ENCODE data around the gene TMC8. TPM values are rescaled to one million over a fixed set of nuclear protein-coding genes. Genes with fewer than 3 reads are reported as not detected.

TMC8 gene
- total and polyA plus RNA-seq, 2 experiments from 2014 or later, result 1.2 to 1.3 TPM

DNA sequence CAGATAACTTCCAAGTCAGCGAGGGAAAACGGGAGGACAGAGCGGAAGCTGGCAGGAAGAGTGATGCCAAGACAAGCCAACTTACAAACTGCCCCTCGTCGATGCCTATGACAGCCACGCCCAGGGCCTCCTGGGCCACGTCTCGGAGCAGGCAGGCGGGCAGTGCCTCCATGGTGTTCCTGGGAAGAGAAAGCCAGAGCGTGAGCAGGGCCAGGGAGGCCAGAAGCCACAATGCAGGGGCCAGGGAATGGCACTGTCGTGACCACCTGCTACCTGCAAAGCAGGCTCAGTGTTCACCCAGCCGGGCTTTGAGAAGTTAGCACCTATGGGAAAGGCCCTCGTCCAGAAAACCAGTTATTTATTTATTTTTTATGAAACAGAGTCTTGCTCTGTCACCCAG is 51.9 kb downstream of the TMC8 start (continued):
- TF ChIP-seq CREB1 (CRISPR knock-in tag; IDR thresholded peaks at IDR 0.05; ENCODE audit: low read depth) (no peak), EZH2phosphoT487 (IDR thresholded peaks at IDR 0.05; ENCODE audit: unreplicated experiment) (no peak)
- TF ChIP-seq, protein P1, sequence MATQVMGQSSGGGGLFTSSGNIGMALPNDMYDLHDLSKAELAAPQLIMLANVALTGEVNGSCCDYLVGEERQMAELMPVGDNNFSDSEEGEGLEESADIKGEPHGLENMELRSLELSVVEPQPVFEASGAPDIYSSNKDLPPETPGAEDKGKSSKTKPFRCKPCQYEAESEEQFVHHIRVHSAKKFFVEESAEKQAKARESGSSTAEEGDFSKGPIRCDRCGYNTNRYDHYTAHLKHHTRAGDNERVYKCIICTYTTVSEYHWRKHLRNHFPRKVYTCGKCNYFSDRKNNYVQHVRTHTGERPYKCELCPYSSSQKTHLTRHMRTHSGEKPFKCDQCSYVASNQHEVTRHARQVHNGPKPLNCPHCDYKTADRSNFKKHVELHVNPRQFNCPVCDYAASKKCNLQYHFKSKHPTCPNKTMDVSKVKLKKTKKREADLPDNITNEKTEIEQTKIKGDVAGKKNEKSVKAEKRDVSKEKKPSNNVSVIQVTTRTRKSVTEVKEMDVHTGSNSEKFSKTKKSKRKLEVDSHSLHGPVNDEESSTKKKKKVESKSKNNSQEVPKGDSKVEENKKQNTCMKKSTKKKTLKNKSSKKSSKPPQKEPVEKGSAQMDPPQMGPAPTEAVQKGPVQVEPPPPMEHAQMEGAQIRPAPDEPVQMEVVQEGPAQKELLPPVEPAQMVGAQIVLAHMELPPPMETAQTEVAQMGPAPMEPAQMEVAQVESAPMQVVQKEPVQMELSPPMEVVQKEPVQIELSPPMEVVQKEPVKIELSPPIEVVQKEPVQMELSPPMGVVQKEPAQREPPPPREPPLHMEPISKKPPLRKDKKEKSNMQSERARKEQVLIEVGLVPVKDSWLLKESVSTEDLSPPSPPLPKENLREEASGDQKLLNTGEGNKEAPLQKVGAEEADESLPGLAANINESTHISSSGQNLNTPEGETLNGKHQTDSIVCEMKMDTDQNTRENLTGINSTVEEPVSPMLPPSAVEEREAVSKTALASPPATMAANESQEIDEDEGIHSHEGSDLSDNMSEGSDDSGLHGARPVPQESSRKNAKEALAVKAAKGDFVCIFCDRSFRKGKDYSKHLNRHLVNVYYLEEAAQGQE (IDR thresholded peaks at IDR 0.05; ENCODE audit: unreplicated experiment), result no peak
- TF ChIP-seq, protein P2, sequence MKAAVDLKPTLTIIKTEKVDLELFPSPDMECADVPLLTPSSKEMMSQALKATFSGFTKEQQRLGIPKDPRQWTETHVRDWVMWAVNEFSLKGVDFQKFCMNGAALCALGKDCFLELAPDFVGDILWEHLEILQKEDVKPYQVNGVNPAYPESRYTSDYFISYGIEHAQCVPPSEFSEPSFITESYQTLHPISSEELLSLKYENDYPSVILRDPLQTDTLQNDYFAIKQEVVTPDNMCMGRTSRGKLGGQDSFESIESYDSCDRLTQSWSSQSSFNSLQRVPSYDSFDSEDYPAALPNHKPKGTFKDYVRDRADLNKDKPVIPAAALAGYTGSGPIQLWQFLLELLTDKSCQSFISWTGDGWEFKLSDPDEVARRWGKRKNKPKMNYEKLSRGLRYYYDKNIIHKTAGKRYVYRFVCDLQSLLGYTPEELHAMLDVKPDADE (IDR thresholded peaks at IDR 0.05), result no peak
- TF ChIP-seq, protein P3, sequence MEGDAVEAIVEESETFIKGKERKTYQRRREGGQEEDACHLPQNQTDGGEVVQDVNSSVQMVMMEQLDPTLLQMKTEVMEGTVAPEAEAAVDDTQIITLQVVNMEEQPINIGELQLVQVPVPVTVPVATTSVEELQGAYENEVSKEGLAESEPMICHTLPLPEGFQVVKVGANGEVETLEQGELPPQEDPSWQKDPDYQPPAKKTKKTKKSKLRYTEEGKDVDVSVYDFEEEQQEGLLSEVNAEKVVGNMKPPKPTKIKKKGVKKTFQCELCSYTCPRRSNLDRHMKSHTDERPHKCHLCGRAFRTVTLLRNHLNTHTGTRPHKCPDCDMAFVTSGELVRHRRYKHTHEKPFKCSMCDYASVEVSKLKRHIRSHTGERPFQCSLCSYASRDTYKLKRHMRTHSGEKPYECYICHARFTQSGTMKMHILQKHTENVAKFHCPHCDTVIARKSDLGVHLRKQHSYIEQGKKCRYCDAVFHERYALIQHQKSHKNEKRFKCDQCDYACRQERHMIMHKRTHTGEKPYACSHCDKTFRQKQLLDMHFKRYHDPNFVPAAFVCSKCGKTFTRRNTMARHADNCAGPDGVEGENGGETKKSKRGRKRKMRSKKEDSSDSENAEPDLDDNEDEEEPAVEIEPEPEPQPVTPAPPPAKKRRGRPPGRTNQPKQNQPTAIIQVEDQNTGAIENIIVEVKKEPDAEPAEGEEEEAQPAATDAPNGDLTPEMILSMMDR (conservative IDR thresholded peaks at IDR 0.05; ENCODE audit: low read depth in 2 of 2), result no peak

DNA sequence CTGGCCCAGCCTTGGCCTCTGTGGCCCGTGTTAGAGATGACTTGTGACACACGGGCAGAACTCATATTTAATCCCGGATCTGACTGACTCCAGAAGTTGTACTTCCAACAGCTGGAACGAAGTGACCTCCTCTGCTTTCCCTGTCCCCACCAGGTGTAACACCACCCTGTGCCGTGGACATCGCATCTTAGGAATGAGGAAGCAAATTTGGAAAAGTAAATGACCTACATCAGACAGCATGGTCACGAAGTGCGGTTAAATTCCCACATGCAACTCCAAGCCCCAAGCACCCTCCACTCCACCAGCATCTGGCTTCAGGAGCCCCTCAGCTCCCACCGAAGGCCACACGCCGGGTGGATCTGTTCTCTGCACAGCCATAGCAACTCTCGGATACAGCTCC is 53.3 kb downstream of the TMC8 start:
- peaks cover 42% of the 10 kb centered on the region for H3K36me3 ChIP-seq (ENCODE audit: insufficient read depth)
- TF ChIP-seq NANOG (IDR thresholded peaks at IDR 0.05; ENCODE audit: borderline replicate concordance) (no peak), ZNF331 (CRISPR knock-in tag; IDR thresholded peaks at IDR 0.05; ENCODE audit: low read depth) (no peak), EZH2phosphoT487 (IDR thresholded peaks at IDR 0.05; ENCODE audit: unreplicated experiment) (no peak), ZNF114 (CRISPR knock-in tag; IDR thresholded peaks at IDR 0.05) (no peak), POLR2AphosphoS5 (IDR thresholded peaks at IDR 0.05; ENCODE audit: low read depth) (no peak), CREB1 (CRISPR knock-in tag; IDR thresholded peaks at IDR 0.05; ENCODE audit: low read depth) (no peak)
- TF ChIP-seq, protein P4, sequence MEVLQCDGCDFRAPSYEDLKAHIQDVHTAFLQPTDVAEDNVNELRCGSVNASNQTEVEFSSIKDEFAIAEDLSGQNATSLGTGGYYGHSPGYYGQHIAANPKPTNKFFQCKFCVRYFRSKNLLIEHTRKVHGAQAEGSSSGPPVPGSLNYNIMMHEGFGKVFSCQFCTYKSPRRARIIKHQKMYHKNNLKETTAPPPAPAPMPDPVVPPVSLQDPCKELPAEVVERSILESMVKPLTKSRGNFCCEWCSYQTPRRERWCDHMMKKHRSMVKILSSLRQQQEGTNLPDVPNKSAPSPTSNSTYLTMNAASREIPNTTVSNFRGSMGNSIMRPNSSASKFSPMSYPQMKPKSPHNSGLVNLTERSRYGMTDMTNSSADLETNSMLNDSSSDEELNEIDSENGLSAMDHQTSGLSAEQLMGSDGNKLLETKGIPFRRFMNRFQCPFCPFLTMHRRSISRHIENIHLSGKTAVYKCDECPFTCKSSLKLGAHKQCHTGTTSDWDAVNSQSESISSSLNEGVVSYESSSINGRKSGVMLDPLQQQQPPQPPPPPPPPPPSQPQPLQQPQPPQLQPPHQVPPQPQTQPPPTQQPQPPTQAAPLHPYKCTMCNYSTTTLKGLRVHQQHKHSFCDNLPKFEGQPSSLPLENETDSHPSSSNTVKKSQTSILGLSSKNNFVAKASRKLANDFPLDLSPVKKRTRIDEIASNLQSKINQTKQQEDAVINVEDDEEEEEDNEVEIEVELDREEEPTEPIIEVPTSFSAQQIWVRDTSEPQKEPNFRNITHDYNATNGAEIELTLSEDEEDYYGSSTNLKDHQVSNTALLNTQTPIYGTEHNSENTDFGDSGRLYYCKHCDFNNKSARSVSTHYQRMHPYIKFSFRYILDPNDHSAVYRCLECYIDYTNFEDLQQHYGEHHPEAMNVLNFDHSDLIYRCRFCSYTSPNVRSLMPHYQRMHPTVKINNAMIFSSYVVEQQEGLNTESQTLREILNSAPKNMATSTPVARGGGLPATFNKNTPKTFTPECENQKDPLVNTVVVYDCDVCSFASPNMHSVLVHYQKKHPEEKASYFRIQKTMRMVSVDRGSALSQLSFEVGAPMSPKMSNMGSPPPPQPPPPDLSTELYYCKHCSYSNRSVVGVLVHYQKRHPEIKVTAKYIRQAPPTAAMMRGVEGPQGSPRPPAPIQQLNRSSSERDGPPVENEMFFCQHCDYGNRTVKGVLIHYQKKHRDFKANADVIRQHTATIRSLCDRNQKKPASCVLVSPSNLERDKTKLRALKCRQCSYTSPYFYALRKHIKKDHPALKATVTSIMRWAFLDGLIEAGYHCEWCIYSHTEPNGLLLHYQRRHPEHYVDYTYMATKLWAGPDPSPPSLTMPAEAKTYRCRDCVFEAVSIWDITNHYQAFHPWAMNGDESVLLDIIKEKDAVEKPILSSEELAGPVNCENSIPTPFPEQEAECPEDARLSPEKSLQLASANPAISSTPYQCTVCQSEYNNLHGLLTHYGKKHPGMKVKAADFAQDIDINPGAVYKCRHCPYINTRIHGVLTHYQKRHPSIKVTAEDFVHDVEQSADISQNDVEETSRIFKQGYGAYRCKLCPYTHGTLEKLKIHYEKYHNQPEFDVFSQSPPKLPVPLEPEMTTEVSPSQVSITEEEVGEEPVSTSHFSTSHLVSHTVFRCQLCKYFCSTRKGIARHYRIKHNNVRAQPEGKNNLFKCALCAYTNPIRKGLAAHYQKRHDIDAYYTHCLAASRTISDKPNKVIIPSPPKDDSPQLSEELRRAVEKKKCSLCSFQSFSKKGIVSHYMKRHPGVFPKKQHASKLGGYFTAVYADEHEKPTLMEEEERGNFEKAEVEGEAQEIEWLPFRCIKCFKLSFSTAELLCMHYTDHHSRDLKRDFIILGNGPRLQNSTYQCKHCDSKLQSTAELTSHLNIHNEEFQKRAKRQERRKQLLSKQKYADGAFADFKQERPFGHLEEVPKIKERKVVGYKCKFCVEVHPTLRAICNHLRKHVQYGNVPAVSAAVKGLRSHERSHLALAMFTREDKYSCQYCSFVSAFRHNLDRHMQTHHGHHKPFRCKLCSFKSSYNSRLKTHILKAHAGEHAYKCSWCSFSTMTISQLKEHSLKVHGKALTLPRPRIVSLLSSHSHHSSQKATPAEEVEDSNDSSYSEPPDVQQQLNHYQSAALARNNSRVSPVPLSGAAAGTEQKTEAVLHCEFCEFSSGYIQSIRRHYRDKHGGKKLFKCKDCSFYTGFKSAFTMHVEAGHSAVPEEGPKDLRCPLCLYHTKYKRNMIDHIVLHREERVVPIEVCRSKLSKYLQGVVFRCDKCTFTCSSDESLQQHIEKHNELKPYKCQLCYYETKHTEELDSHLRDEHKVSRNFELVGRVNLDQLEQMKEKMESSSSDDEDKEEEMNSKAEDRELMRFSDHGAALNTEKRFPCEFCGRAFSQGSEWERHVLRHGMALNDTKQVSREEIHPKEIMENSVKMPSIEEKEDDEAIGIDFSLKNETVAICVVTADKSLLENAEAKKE (CRISPR knock-in tag; IDR thresholded peaks at IDR 0.05), result no peak
- TF ChIP-seq, protein P2 (IDR thresholded peaks at IDR 0.05), result no peak

More for the DNA sequence above, 53.3 kb downstream of the TMC8 start:
- Mint-ChIP-seq H3K9me3 (no peaks in the 10 kb centered on the region; the same call in 2 of the 3 replicates), H3K4me3 (peak overlapping the region; percentile 43; the same call in 1 of the 3 replicates), H3K27me3 (ENCODE audit: insufficient read depth, low read depth, poor library complexity) (peaks cover 4% of the 10 kb centered on the region), H3K36me3 (ENCODE audit: low read depth) (peaks cover 61% of the 10 kb centered on the region), H3K4me1 (peaks cover 15% of the 10 kb centered on the region), H3K27ac (no peak overlapping the region)
- H3F3A ChIP-seq (replicated peaks; ENCODE audit: low read depth), result peaks cover 7% of the 10 kb centered on the region; the same call in 1 of the 2 replicates
- H3K4me2 ChIP-seq, result no peak overlapping the region
- H3K4me1 ChIP-seq (ENCODE audit: insufficient read depth), result peaks cover 9% of the 10 kb centered on the region; the same call in 1 of the 2 replicates
- H3K4me3 ChIP-seq, result no peak overlapping the region
- H4K20me1 ChIP-seq (replicated peaks; ENCODE audit: insufficient read depth), result peaks cover 26% of the 10 kb centered on the region
- no peak overlapping the region for H2AFZ ChIP-seq
- 0 out of 2 replicates have a peak, but pooled peaks cover 4% of the 10 kb centered on the region for H3K9me2 ChIP-seq (ENCODE audit: insufficient read depth)
- DNase-seq (ENCODE audit: low spot score) (no peak), ATAC-seq (no peak)
- H3K27ac ChIP-seq (ENCODE audit: low read depth), result no peak overlapping the region
- no peaks in the 10 kb centered on the region for H3K27me3 ChIP-seq (ENCODE audit: insufficient read depth)
- H3K79me2 ChIP-seq (replicated peaks; ENCODE audit: insufficient read depth), result peaks cover 41% of the 10 kb centered on the region

Data from GM23338 (cell line).